GM23248 (cell line): Measurements from ENCODE around the gene NUDT2.

Experiments used
- EZH2 ChIP-seq: fragments of 200-600 bp; sonication (generic); IDR thresholded peaks from 2 replicates; pipeline ENCODE4 v1.6.1; 2018; ENCODE audit warnings: antibody characterized with exemption, mild to moderate bottlenecking; ENCODE audit not compliant: insufficient read depth, poor library complexity, severe bottlenecking
- EZH2phosphoT487 ChIP-seq: fragments of 200-600 bp; sonication (generic); IDR thresholded peaks from 2 replicates; pipeline ENCODE4 v1.6.1; 2018; ENCODE audit warnings: antibody characterized with exemption, moderate library complexity, mild to moderate bottlenecking, low read depth; ENCODE audit not compliant: insufficient read depth

DNA sequence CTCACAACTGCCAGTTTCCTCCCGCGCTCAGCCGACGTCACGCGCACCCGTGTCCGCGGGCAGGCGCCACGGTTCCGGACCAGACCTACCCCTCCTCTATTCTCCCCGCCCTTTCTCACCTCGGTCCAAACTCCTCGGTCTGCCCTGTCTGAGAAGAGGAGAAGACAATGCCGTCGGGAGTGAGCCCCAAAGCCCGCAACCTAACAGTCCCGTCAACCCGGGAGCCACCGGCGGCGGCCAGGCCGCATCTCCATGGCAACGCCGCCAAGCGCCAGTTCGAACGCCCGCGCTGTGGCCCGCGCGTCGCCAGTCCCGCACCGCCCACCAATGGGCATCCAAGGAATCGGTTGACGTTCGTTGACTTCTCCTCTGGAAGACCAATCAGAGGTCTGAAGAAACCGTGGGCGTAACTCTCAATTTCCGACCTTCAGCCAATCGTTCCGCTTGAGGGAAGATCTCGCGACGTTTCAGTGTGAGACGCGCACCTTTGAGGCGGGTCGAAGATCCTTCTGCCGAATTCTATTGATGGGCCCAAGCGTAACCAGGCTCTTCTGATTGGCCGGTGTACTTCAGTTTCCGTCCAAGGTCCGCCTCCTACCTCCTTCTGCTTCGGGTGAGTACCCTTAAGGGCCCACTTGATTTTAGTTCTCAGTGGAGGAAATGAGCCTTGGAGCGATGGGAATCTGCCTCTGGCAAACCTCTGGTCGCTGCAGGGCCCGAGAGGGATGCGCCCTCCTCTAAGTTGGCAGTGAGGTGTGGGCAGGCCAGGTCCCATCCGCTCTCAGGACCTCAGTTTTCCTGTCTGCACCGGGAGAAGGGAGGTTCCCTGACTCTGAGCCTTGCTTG, at the start of gene NUDT2, which contains the start of gene KIF24:
- TF ChIP-seq EZH2 (no peak), EZH2phosphoT487 (no peak)
